T1000 (cell line): ENCODE results near the gene KLHL40.

Source experiments
- DNase-seq: peaks from one replicate; lab custom pipeline; 2025; ENCODE audit warnings: mixed read lengths; lab: John Stamatoyannopoulos, UW

KLHL40 gene, protein sequence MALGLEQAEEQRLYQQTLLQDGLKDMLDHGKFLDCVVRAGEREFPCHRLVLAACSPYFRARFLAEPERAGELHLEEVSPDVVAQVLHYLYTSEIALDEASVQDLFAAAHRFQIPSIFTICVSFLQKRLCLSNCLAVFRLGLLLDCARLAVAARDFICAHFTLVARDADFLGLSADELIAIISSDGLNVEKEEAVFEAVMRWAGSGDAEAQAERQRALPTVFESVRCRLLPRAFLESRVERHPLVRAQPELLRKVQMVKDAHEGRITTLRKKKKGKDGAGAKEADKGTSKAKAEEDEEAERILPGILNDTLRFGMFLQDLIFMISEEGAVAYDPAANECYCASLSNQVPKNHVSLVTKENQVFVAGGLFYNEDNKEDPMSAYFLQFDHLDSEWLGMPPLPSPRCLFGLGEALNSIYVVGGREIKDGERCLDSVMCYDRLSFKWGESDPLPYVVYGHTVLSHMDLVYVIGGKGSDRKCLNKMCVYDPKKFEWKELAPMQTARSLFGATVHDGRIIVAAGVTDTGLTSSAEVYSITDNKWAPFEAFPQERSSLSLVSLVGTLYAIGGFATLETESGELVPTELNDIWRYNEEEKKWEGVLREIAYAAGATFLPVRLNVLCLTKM

DNA sequence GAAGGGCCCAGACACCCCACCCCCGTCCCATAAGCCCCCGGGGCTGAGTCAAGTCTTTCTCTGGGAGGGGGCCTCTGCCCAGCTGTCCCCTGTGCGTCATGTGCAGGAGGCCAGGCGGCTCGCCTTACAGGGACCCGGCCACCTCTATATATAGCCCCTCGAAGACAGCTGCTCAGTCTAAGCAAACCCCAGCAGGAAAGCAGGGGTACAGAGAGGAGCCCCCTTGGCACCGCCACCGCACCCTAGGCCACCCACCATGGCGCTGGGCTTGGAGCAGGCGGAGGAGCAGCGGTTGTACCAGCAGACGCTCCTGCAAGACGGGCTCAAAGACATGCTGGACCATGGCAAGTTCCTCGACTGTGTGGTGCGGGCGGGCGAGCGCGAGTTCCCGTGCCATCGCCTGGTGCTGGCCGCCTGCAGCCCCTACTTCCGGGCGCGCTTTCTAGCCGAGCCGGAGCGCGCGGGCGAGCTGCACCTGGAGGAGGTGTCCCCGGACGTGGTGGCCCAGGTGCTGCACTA is at the start of gene KLHL40:
Gene KLHL40, plus strand, starts transcription at position 175 of the 519 bp plus-strand sequence. Its CDS starts 82 bp downstream, at position 257.
- no peak for DNase-seq

DNA sequence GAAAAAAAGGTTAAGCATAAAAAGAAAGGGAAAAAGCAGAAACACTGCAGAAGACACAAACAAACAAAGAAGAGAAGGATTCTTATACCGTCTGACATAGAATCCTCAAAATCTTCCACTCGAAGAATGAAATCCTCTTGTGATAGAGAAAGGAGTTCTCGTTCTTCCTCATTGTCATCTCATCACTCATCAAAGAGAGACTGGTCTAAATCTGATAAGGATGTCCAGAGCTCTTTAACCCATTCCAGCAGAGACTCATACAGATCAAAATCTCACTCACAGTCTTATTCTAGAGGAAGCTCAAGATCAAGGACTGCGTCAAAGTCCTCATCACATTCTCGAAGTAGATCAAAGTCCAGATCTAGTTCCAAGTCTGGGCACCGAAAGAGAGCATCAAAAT is 48.3 kb upstream of the KLHL40 start:
- no peak for DNase-seq

DNA sequence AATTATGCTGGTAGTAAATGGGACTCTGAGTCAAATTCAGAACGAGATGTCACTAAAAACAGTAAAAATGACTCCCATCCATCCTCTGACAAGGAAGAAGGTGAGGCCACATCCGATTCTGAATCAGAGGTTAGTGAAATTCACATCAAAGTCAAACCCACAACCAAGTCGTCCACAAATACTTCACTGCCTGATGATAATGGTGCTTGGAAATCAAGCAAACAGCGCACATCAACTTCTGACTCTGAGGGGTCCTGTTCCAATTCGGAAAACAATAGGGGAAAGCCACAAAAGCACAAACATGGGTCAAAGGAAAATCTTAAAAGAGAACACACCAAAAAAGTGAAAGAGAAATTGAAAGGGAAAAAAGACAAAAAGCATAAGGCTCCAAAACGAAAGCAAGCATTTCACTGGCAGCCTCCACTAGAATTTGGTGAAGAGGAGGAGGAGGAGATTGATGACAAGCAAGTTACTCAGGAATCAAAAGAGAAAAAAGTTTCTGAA is 46.9 kb upstream of the KLHL40 start:
- DNase-seq = no peak

DNA sequence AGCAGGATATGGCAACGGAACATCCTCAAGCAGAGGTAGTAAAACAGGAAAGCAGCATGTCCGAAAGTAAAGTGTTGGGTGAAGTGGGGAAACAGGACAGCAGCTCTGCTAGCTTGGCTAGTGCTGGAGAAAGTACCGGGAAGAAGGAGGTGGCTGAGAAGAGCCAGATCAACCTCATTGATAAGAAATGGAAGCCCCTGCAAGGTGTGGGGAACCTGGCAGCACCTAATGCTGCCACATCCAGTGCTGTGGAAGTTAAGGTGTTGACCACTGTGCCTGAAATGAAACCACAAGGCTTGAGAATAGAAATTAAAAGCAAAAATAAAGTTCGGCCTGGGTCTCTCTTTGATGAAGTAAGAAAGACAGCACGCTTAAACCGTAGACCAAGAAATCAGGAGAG is 46.1 kb upstream of the KLHL40 start:
- DNase-seq = no peak

DNA sequence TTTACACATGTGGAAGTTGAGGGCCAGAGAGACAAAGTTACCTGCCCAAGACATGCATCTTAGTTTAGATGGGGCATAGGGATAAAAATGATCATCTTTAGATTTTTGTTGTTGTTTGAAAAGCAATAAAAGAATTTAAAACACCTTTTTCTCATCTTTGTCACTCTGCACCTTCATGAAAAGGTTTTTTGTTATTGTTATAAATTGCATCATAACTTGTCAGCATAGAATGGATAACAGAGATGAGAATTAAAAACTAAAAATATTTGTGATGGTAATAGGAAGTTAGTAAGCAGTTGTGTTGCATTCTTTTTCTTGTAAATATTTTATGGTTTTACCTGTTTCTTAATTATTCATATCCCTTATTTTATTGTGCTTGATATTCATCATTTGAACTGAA is 45.2 kb upstream of the KLHL40 start:
- no peak for DNase-seq

DNA sequence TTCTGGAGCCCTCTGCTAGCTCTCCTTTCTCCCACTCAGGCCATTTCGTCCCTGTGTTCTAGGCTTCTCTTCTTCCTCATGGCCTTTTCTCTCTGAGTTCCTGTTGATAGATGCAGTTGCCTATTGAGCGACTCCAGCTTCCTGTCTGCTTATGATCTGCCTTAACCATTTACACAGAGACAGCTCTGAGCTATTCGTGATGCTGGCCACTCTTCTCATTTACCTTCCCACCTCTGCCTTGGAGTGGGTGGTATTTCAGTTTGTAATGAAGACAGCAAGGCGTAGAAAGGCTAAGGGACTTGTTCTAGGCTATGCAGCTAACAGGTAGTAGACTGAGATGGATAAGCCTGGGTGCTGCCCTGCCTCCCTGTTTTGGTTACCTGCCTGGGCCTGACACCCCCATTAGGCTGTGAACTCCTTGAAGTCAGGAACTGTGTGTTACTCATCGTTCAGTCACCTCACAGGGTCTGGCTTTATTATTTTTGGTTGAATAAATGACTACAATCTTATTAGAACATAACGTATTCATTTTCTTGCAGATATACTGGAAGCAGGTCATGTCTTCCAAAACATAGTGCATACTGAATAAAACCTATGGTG is 44.5 kb upstream of the KLHL40 start:
- no peak for DNase-seq

DNA sequence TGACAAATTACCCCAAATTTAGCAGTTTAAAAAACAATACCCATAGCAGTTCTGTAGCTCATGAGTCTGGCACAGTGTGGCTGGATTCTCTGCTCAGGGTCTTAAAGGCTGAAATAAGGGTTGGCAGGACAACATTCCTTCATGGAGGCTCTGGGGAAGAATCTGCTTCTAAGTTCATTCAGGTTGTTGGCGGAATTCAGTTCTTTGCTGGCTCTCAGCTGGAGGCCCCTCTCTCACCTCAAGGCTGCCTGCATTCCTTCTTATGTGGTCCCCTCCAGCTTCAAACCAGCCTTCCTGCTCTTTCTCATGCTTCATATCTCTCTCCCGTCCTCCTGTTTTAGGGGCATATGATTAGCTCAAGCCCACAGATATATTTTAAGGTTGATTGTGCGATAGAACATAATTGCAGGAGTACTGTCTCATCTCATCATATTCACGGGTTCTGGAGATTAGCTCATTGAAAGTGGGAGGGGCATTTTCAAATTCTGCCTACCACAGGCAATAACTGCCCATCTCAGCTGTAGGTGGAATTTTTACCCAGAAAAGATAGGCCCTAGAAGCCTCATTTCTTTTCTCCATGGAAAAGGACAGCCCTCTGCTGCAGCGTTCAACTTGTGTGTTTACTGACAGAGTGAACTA is 37.4 kb upstream of the KLHL40 start:
- no peak for DNase-seq

DNA sequence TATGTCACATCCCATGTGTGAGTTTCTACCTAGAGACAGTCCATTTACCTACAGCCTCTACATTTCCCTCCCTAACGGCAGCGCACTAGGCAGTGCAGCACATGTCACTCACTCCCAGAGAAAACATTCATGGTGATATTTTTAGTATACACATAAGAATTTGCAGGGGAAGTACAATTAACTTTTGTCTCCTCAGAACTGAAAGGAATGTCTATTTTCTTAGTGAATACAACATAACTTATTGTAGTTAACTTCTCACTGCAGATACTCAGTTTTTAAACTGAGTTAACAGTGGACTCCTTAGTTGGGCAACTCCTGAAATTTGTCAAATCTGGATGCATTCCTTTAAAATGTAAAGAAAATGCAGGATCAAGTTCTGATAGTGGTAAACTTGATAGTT is 36.3 kb upstream of the KLHL40 start:
- DNase-seq = no peak

DNA sequence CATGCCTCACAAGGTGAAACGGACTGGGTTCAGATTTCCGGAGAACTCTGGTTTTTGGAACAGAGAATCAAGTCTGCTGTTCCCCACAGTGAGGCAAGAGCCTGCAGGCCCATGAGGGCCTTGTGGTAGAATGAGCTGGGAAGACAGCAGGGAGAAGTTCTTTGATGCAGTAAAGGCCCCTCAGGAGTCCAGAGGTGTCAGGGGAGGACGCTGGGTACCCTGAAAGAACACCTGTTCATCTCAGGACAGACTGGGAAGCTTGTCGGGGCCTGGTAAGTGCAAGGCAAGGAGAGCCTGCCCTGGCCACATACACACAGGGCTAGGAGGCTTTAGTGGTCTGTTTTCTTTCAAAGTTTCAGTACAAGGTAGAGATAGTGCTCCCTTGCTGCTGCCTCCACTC is 35.6 kb upstream of the KLHL40 start:
- DNase-seq = no peak

DNA sequence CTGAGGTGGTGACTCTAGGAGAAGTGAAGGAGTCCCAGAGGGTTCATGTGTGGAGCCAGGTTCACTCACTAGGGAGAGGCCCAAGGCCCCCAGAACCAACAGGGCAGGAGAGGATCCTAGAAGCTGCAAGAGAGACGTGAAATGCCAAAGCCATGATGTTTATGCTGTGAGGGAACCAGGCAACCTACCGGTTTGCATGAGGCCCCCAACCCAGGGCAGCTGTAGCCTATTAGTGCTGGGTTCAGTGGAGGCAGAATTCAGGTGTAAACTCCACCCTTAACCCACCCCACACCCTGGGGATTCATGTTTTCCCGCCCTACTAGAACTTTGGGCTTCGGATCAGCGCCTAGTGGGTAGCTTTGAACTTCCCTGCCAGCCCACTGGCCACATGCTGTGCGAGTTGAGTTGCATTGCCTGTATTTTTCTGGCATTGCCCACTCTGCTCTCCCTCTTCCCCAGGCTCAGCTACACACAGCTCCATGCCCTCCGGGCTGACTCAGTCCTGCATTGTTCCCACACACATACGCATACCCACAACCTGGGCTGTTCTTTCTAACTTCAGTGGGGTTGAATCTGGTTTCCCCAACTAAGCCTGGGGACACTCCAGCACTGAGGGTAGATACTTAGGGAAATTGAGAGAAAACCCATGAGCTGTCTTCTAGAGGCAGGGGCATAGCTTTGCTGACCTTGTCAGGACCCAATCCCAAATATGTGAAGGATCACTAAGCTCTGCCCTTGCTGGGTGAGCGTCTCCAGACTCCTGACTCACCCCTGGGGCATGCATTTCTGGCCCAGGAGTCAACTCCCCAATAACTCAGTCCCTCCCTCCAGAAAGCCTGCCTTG is 33.9 kb upstream of the KLHL40 start:
- DNase-seq = peak; percentile 62

DNA sequence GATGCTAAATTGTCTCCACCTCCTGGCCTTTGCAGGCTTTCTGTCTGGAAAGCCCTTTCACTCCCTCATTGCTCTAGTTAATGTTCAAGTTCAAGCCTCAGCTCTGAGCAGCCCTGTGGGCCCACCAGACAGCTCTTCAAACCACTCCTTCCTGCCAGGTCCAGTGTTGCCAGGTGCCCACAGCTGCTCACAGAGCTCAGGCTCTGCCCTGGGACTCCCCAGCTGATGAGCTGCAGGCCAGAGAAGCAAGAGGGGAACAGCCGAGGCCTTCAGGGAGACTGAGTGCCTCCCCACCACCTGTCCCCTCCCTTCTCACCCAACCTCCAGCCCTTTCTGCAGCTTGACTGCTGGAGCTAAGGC is 33.1 kb upstream of the KLHL40 start:
- no peak for DNase-seq

DNA sequence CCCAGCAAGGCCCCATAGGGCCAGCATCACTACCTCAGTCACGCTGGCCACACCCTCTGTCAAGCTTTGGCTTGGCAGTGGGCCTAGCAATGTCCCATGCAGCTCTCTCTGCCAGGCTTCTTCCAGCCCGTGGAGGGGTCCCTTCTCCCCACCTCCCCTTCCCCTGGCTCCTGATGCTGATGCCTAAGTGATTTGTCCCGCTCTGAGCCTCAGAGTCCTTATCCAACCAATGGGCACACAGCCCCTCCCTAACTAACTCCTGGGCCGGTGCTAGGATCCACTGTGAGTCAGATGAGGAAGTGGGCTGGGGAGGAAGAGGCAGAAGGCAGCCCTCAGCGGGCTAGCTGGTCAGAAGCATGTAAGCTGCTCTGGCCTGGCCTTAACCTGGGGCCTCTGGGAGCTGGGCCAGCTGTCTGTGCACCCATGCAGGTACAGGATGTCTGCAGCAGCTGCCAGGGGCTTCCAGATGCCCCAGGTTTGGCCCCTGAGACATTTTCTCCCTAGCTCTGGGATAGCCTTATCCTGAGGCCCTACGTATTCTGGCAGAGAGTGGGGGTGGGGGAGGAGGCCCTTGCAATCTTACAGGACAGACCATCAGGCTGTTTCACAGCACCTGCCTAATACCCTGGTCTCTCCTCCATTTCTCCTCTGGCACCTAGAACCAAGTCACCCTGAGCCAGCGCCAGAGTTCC is 32.6 kb upstream of the KLHL40 start:
- DNase-seq = peak; percentile 30

DNA sequence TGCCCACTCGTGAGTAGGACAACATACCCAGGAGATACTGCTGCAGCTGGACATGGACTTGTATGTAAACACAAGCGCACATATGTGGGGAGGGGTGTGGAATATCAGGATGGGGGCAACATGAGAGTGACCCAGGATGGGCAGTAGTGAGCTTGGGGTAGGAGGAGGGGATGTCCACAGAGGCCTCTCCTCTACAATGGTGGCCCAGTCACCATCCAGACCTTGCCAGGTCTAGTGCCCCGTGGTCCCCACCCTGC is 32.1 kb upstream of the KLHL40 start:
- no peak for DNase-seq

DNA sequence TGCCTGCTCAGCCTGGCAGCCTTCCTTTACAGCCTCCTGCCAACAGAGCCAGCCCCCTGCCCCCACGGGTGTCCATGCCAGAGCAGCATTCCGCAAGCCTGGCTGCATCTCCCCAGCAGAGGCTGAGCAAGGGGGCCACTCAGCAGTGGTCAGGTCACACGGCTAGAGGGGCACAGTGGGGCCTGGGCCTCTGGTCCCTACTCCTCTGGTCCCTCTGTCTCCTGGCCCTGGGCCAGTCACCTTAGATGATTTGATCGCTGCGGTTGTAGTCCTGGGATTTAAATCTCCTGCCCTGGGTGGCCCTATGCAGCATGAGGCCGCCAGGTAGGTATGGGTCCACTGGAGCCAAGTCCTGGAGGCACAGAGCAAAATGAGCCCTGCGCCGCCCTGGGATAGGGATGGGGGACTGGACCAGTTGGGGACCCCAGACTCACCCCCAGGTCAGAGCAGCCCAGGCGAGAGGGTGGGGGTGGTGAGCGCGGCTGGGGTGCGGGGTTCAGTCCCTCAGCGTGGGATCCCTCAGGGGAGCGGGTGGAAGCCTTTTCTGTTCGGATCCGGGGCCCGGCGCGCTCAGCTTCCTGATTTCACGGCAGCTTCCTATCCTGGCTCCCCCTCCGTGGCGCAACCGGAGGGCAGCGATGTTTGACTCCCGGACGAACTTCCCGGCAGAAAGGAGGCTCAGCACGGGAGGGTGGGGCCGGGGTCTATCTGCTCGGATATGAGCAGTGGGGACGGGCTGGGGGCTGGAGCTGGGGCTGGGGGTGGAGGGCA is 31.6 kb upstream of the KLHL40 start, which contains the start of gene ZBTB47:
Gene ZBTB47, plus strand, starts transcription at position 138 of the 771 bp plus-strand sequence. CDS start 4,659 bp downstream, outside the sequence.
- DNase-seq = no peak

DNA sequence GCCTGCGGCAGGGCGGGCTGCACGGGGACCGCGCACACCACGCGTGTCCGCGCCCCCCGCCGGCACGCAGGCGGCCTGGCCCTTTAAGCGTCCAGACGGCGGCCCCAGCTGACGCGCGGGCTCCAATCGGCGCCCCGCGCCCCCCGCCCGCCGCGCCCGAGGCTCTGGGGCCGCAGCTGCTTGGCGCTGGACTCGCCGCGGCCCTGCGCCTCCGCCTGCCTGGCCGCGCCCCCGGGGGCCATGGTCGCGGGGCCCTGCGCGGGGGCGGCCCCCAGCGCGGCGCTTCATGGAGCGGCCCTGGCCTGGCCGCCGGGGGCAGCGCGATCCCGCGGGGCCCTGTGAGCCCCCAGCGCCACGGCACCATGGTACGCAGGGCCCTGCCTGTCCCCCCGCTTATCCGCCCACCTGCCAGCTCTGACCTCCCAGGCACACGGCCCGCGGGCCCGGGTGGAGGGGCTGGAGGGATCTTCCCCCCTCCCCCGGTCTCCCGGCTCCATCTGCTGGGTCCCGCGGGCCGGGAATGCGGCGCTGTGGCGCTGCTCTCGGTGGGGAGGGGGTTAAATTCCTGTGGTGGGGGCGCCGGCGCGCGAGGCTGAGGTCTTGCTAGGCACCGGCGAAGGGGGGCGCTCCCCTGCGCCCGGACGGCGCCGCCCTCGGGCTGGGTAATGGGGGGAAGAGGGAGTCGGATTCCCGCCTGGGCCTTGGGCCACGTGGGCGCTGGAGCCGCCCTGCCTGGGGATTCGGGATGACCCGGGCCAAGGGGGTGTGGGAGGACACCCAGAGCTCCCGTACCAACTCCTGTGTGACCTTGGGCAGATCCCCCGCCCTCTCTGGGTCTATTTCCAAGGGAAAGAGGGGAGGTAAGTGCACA is 30.8 kb upstream of the KLHL40 start:
- DNase-seq = peak; percentile 21

DNA sequence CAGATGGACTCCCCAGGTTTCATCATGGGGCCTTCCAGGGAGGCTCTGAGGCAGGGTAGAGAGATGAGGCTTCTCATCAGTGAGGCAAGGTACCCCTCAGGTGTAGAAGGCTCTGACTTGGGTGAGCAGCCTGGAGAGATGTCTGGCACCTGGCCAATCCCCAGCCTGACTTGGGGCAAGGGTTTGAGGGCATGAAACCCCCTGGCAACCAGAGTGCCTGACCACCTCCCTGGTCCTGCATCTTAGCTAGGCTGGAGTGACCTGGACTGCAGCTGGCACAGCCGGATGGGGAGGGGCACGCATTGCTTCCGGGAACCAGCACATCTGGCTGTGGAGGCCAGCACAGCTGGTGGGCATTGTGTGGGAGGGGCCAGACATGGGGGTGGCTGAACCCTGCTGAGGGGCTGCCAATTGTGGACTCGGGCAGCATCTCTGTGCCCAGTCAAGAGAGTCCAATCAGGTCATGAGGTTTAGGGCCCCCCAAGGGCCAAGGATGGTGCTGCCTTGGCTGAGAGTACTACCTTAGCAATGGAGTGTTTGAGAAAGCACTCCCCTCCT is 29.9 kb upstream of the KLHL40 start:
- no peak for DNase-seq

DNA sequence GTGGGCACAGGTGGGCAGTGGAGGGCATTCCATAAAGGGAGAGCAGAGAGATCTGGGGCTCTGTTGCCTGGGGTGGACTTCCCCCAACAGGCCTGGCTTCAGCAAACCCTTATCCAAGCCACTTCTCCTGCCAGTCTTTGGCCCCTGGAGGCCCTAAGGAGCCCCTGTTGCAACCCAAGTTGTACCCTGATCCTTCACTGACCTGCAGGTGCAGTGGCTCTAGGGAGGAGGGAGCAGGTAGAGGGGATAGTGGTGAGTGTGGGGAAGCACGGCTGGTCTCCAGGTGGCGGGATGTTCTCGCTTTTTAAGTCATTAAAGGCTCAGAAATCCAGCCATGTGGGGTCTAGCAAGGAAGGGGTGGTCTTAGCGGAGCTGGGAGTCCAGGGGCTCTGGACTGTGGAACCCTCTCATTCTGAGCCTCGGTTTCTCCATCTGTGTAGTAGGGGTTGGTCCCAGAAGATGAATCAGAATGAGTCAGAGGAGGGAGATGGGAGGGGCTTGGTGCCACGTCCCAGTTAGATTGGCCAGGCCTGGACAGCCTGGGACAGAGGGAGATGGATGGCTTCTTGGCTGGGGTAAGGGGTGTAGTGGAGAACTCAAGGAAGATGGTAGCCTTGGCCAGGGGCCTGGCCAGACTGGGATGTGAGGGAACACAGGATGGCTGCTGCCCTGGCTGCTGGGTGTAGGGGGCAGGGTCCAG is 29.2 kb upstream of the KLHL40 start:
- DNase-seq = no peak
